Loucy (cell line): Measurements from ENCODE around the gene GPR39.

ENCODE experiments used
- H2AFZ ChIP-seq: fragments of 200-600 bp; sonication (generic); 2 replicates; pipeline ENCODE4 v1.6.0; 2016; ENCODE audit warnings: antibody characterized with exemption, mild to moderate bottlenecking, low read length, moderate library complexity
- H3F3A ChIP-seq: fragments of 200-600 bp; 2 replicates; pipeline ENCODE4 v1.6.0; 2016; ENCODE audit warnings: antibody characterized with exemption, low read depth, mild to moderate bottlenecking
- H3K27me3 ChIP-seq: fragments of 200-600 bp; sonication (generic); 2 replicates; pipeline ENCODE4 v1.6.1; 2014; ENCODE audit warnings: low read length, mild to moderate bottlenecking; ENCODE audit not compliant: insufficient read depth, poor library complexity, severe bottlenecking
- H3K36me3 ChIP-seq: fragments of 200-600 bp; sonication (generic); 2 replicates; pipeline ENCODE4 v1.6.1; 2016; ENCODE audit warnings: low read length; ENCODE audit not compliant: insufficient read depth
- H3K4me1 ChIP-seq: fragments of 200-600 bp; sonication (generic); 2 replicates; pipeline ENCODE4 v1.5.1; 2014; ENCODE audit warnings: low read length, mild to moderate bottlenecking; ENCODE audit not compliant: insufficient read depth, poor library complexity, severe bottlenecking
- H3K4me2 ChIP-seq: fragments of 200-600 bp; sonication (generic); 2 replicates; pipeline ENCODE4 v1.6.0; 2014; ENCODE audit warnings: antibody characterized with exemption, low read length, low read depth, mild to moderate bottlenecking; ENCODE audit not compliant: poor library complexity, severe bottlenecking
- H3K4me3 ChIP-seq: fragments of 200-600 bp; sonication (generic); 2 replicates; pipeline ENCODE4 v1.5.1; 2014; ENCODE audit warnings: low read length, mild to moderate bottlenecking, mixed read lengths; ENCODE audit not compliant: poor library complexity, severe bottlenecking
- H3K79me2 ChIP-seq: fragments of 200-600 bp; sonication (generic); 2 replicates; pipeline ENCODE4 v1.6.1; 2014; ENCODE audit warnings: low read length; ENCODE audit not compliant: insufficient read depth
- H3K9ac ChIP-seq: fragments of 200-600 bp; sonication (generic); 2 replicates; pipeline ENCODE4 v1.6.0; 2014; ENCODE audit warnings: mild to moderate bottlenecking, low read depth, low read length, moderate library complexity; ENCODE audit not compliant: poor library complexity, severe bottlenecking
- H3K9me2 ChIP-seq: fragments of 200-600 bp; sonication (generic); replicated peaks from 2 replicates; pipeline ENCODE4 v1.6.1; 2016; ENCODE audit warnings: low read depth, low read length, mixed read lengths
- H3K9me3 ChIP-seq: fragments of 200-600 bp; sonication (generic); 2 replicates; pipeline ENCODE4 v1.6.1; 2014; ENCODE audit warnings: mild to moderate bottlenecking, antibody characterized with exemption, low read length, low read depth; ENCODE audit not compliant: insufficient read depth
- H4K20me1 ChIP-seq: fragments of 200-600 bp; sonication (generic); 2 replicates; pipeline ENCODE4 v1.6.0; 2014; ENCODE audit warnings: antibody characterized with exemption, low read length, mild to moderate bottlenecking; ENCODE audit not compliant: insufficient read depth, poor library complexity, severe bottlenecking
- CTCF ChIP-seq: fragments of 200-600 bp; sonication (generic); conservative IDR thresholded peaks from 2 replicates; pipeline ENCODE4 v1.5.1; 2014; ENCODE audit warnings: mild to moderate bottlenecking, antibody characterized with exemption, low read length
- EZH2phosphoT487 ChIP-seq: fragments of 200-600 bp; IDR thresholded peaks from 2 replicates; pipeline ENCODE4 v1.6.1; 2018; ENCODE audit warnings: antibody characterized with exemption, mild to moderate bottlenecking, moderate library complexity, borderline replicate concordance

GPR39 gene

GRCh38 chr2:132615329-132616085 lies 198.9 kb downstream of the GPR39 start:
- Histone ChIP-seq H3K36me3 (no peaks in the 10 kb centered on the region), H3K4me2 (no peak overlapping the region), H3K9me2 (no peaks in the 10 kb centered on the region), H3K4me3 (no peak overlapping the region), H2AFZ (no peak overlapping the region), H3K27me3 (no peaks in the 10 kb centered on the region), H3K79me2 (no peaks in the 10 kb centered on the region), H3F3A (no peaks in the 10 kb centered on the region), H3K4me1 (no peaks in the 10 kb centered on the region), H3K9ac (no peak overlapping the region), H4K20me1 (no peaks in the 10 kb centered on the region), H3K9me3 (no peaks in the 10 kb centered on the region)
- TF ChIP-seq CTCF = no peak

DNA sequence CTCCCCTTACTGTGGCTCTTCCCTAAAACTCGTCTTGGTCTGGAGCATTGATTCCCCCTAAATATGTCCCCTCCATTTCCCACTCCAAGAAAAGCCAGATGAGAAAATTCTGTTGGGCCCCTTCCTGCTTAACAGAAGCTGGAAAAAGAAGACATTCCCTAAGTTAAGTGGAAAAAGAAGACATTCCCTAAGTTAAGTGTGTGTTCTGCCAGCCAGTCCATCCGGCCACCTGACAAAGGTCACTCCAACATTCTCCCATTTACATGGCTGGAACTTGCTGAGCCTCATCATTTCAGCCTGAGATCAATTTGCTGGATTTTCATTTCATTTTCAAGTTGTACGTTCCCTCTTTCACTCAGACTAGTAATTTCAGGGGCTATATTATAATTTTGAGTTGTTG lies 201.4 kb downstream of the GPR39 start:
- H3K27me3 ChIP-seq = no peaks in the 10 kb centered on the region
- H3K9me2 ChIP-seq = no peaks in the 10 kb centered on the region

DNA sequence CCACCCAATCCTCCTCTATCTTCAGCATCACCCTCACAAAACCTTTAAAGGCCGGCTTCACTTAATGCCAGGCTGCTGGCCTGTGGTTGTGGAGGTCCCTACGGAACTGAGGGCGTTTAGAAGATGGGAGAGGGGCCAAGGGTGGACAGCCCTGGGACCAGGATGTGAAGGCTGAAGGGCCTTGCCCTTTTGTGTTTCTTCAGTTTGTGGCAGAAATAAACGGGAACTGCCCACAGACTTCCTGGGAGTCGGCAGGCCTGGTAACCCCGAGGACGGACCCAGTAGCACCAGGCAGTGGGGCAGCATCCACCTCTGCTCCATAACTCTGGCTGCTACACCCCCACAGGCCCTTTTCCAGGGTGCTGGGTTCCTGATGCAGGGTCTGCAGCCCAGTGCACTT lies 202.1 kb downstream of the GPR39 start:
- no peaks in the 10 kb centered on the region for H3F3A ChIP-seq
- TF ChIP-seq CTCF (no peak), EZH2phosphoT487 (no peak)
- H3K27me3 ChIP-seq = no peaks in the 10 kb centered on the region
- H3K4me3 ChIP-seq = no peak overlapping the region
- no peaks in the 10 kb centered on the region for H3K79me2 ChIP-seq
- no peak overlapping the region for H2AFZ ChIP-seq
- H3K9me3 ChIP-seq = no peaks in the 10 kb centered on the region; the same call in 1 of the 2 replicates
- H3K9ac ChIP-seq = no peak overlapping the region
- no peaks in the 10 kb centered on the region for H3K36me3 ChIP-seq
- no peaks in the 10 kb centered on the region for H4K20me1 ChIP-seq
- no peak overlapping the region for H3K4me2 ChIP-seq
- H3K9me2 ChIP-seq = no peaks in the 10 kb centered on the region
- H3K4me1 ChIP-seq = no peaks in the 10 kb centered on the region

More for the DNA sequence above, 201.4 kb downstream of the GPR39 start:
- Histone ChIP-seq H3K9me3 (no peaks in the 10 kb centered on the region; the same call in 1 of the 2 replicates), H3K4me2 (no peak overlapping the region), H3K9ac (no peak overlapping the region), H2AFZ (no peak overlapping the region), H3K36me3 (no peaks in the 10 kb centered on the region), H4K20me1 (no peaks in the 10 kb centered on the region), H3F3A (no peaks in the 10 kb centered on the region), H3K4me1 (no peaks in the 10 kb centered on the region), H3K4me3 (no peak overlapping the region), H3K79me2 (no peaks in the 10 kb centered on the region)
- TF ChIP-seq EZH2phosphoT487 (no peak), CTCF (no peak)
